ENCODE results near the gene CFAP46. TPM values are rescaled to one million over a fixed set of nuclear protein-coding genes. Genes with fewer than 3 reads are reported as not detected.

Gene CFAP46
- total and polyA plus RNA-seq, 10 of the 15 experiments (the other 5 are each of a cell fraction or from before 2014, with no cell fraction given): 0.01 to 0.18 (median 0.03) TPM; not detected in 7

- intact Hi-C loops (cut with micrococcal nuclease; ENCODE audit: unreplicated experiment): no loop called here
- no peak overlapping the region for H3K9ac ChIP-seq (ENCODE audit: control insufficient read depth, insufficient read depth, low read length)
- SMC1A ChIA-PET (ENCODE audit: uncharacterized antibody, unreplicated experiment): no interaction called here
Observed at GRCh38 chr10:132916956-132917666, 25.3 kb downstream of the CFAP46 start.

More at GRCh38 chr10:132916956-132917666, 25.3 kb downstream of the CFAP46 start:
- FAIRE-seq (no peak), ATAC-seq (no peak), DNase-seq (ENCODE audit: low read depth, low spot score) (no peak)
- Histone ChIP-seq H3K9me3 (replicated peaks; ENCODE audit: control insufficient read depth, insufficient read depth, low read length) (no peaks in the 10 kb centered on the region), H3K36me3 (ENCODE audit: control insufficient read depth in 2 of 2, insufficient read depth in 2 of 2, low read length in 1 of 2) (no peaks in the 10 kb centered on the region), H3K4me2 (ENCODE audit: control insufficient read depth, insufficient read depth) (no peak overlapping the region), H3K4me1 (ENCODE audit: control insufficient read depth, insufficient read depth, low read length) (no peaks in the 10 kb centered on the region), H3K4me3 (no peak overlapping the region), H3K79me2 (ENCODE audit: control insufficient read depth, insufficient read depth, low read length) (no peaks in the 10 kb centered on the region), H4K20me1 (ENCODE audit: control insufficient read depth, insufficient read depth) (no peaks in the 10 kb centered on the region), H2AFZ (ENCODE audit: control insufficient read depth, low read depth, low read length) (no peak overlapping the region), H3K27ac (ENCODE audit: control insufficient read depth, insufficient read depth) (no peak overlapping the region), H3K27me3 (replicated peaks in 1 of 2; ENCODE audit: control insufficient read depth in 2 of 2, insufficient read depth in 2 of 2, low read length in 1 of 2) (no peaks in the 10 kb centered on the region; a peak in 1 of 4 replicates)
- TF ChIP-seq NBN (IDR thresholded peaks at IDR 0.05) (no peak), BCL3 (IDR thresholded peaks at IDR 0.05; ENCODE audit: borderline replicate concordance, insufficient read depth, low read depth, low read length, poor library complexity, severe bottlenecking) (no peak), ATF3 (IDR thresholded peaks at IDR 0.05; ENCODE audit: borderline replicate concordance, extremely low read depth, low read depth, low read length) (no peak), NRF1 (conservative IDR thresholded peaks at IDR 0.05; ENCODE audit: low read depth, low read length) (no peak), KDM1A (IDR thresholded peaks at IDR 0.05; ENCODE audit: borderline replicate concordance) (no peak), ZBED1 (IDR thresholded peaks at IDR 0.05; ENCODE audit: borderline replicate concordance) (no peak), EP300 (IDR thresholded peaks at IDR 0.05; ENCODE audit: borderline replicate concordance in 1 of 2, control insufficient read depth in 1 of 2, low read depth in 2 of 2, low read length in 2 of 2) (no peak), SUZ12 (IDR thresholded peaks at IDR 0.05; ENCODE audit: unreplicated experiment) (no peak)
- WGBS (ENCODE audit: insufficient coverage, insufficient replicate concordance, low lambda C conversion rate, missing lambda C conversion rate): 68% methylated on average over 29 of the region's 31 CpGs
- no TSS peak for BruUV-seq (replicated peaks)
- POLR2A ChIA-PET: no interaction called here
- in situ Hi-C loops (cut with MboI): no loop called here
- CTCF ChIA-PET: no interaction called here
- RAD21 ChIA-PET (ENCODE audit: unreplicated experiment): no interaction called here
